Measurements from ENCODE around the gene CHRNE.

Gene CHRNE

GRCh38 chr17:4901648-4902344 is 1.1 kb downstream of the CHRNE start:
- DNase-seq = no peak

- DNase-seq = no peak
These were observed 1.7 kb downstream of the CHRNE start for GRCh38 chr17:4901108-4901647.

GRCh38 chr17:4900231-4901107 is 2.4 kb downstream of the CHRNE start:
- peak in 2 of 4 experiments; percentile 16 to 36 for DNase-seq

DNA sequence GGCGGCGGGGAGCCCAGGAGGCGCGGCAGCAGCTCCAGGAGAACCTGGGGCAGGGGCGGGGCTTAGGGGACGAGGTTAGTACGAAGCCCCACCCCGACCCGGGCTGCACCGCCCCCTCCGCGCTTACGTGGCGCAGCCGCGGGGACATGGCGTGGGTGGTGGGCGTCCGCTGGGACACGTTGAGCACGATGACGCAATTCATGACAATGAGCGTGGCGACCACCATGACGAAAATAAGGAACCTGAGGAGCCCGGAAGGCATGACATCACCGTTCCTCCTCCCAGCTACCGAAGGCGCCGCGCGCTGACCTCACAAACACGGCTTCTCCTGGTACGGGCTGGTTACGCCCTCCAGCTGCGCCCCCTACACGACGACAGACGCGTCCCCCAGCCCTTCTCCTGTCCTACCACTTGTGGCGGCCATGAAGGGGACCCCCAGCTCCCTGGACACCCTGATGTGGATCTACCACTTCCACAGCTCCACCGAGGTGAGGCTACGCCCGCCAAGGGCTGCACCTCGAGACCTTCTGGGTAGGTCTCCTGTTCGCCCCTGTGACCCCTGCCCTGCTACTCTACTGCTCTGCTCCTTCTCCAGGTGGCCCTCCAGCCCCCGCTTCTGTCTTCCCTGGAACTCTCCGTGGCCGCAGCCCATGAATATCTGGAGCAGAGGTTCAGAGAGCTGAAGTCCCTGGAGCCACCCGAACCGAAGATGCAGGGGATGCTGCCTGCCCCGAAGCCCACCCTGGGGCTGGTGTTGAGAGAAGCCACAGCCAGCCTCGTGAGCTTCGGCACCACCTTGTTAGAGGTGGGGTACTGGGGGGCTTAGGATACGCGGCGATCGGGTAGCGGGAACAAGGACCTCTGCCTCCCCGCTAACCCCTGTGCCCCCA is 3.3 kb downstream of the CHRNE start, which contains the start of gene C17orf107:
Gene C17orf107 (plus strand): TSS at position 196 of the 890 bp plus-strand sequence. CDS start 227 bp downstream, at position 423.
- DNase-seq = peak; percentile 72 to 86 (median 81)

DNA sequence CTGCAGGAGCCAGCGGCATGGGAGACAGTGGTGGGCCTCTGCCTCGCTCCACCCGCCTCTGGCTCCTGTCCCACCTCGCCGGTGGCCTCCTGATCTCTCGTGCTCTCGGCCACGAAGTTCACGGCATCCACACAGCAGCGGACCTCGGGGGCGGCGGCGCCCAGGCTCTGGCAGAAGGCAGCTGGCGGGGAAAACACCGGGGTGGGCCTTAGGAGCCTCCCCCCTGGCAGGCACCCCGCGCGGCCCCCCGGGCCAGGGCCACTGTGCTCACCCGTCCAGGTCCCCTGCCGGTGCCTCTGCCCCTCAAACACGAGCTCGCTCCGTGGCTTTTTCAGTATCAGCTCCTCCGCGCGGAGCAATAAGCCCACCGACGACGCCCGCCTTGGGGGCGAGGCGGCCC is 4.0 kb downstream of the CHRNE start:
- DNase-seq = no peak

- DNase-seq = no peak
These were observed 4.5 kb downstream of the CHRNE start for GRCh38 chr17:4898351-4898750.

- DNase-seq = no peak
These were observed 5.1 kb downstream of the CHRNE start for GRCh38 chr17:4897785-4898184.

DNA sequence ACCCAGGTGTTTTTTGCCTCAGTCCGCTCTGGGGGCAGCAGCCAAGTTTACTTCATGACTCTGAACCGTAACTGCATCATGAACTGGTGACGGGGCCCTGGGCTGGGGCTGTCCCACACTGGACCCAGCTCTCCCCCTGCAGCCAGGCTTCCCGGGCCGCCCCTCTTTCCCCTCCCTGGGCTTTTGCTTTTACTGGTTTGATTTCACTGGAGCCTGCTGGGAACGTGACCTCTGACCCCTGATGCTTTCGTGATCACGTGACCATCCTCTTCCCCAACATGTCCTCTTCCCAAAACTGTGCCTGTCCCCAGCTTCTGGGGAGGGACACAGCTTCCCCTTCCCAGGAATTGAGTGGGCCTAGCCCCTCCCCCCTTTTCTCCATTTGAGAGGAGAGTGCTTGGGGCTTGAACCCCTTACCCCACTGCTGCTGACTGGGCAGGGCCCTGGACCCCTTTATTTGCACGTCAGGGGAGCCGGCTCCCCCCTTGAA is 5.7 kb downstream of the CHRNE start:
- DNase-seq = no peak

DNA sequence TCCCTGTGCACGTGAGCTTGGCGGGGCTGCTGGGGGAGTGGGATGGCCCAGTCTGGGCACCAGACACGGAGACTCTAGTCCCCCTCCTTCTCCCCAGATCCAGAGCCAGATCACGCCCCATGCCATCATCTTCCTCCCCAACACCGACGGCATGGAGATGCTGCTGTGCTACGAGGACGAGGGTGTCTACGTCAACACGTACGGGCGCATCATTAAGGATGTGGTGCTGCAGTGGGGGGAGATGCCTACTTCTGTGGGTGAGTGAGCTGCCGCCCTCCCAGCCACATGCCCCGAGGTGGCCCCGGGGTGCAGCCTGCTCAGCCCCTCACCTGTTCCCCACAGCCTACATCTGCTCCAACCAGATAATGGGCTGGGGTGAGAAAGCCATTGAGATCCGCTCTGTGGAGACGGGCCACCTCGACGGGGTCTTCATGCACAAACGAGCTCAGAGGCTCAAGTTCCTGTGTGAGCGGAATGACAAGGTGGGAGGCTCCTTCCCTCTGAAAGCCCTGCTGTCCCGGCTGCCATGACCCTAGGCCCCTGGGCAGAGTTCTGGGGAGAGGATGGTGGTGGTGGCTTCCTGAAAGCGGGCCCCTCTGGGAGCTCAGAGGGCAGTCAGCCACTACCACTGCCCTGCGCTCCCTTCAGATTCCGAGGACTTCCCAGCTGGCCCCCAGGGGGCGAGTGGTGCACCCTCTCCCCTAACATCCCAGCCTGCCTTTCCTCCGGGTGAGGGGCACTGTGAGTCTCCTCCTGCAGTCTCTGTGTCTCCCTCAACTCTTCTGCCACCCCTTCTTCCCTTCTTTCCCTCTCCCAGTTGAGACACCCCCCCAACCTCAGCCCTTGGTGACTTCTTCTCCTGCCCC is 6.3 kb downstream of the CHRNE start:
- DNase-seq = no peak

GRCh38 chr17:4895657-4896331 is 7.1 kb downstream of the CHRNE start:
- DNase-seq = no peak

DNA sequence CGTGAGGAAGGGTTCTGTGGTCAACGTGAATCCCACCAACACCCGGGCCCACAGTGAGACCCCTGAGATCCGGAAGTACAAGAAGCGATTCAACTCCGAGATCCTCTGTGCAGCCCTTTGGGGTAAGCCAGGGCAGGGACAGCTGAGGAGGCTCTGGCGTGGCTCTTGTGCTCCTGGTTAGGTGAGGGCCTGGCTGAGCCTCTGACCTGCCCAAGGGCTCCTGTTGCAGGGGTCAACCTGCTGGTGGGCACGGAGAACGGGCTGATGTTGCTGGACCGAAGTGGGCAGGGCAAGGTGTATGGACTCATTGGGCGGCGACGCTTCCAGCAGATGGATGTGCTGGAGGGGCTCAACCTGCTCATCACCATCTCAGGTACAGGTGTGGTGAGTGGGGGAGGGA is 7.8 kb downstream of the CHRNE start:
- DNase-seq = no peak

GRCh38 chr17:4893721-4894560 is 9.0 kb downstream of the CHRNE start:
- no peak for DNase-seq

DNA sequence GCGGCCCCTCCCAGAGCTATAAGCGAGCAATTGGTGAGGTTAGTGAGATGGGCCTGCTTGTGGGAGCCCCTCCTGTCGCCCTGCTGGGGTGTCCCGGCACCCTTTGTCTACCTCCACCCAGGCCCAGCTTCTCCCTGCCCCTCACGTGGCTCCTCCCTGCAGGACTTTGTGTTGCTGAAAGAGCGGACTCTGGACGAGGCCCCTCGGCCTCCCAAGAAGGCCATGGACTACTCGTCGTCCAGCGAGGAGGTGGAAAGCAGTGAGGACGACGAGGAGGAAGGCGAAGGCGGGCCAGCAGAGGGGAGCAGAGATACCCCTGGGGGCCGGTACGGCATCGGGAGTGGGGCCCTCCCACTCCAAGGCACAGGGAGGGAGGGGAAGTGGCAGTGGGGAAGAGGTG is 9.6 kb downstream of the CHRNE start:
- no peak for DNase-seq

GRCh38 chr17:4892499-4893221 is 10.2 kb downstream of the CHRNE start:
- no peak for DNase-seq

- DNase-seq = no peak
These were observed 11.2 kb downstream of the CHRNE start for GRCh38 chr17:4891411-4892410.

DNA sequence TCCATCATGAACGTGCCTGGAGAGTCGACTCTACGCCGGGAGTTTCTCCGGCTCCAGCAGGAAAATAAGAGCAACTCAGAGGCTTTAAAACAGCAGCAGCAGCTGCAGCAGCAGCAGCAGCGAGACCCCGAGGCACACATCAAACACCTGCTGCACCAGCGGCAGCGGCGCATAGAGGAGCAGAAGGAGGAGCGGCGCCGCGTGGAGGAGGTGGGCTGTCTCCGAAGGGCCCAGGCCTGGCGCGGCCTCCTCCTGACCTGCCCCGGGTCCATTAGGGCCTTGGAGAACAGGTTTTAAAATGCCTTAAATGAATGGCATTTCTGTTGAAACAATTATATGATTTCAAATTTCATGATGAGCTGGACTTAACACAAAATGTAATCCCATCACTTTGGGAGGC is 15.3 kb downstream of the CHRNE start:
- no peak for DNase-seq

DNA sequence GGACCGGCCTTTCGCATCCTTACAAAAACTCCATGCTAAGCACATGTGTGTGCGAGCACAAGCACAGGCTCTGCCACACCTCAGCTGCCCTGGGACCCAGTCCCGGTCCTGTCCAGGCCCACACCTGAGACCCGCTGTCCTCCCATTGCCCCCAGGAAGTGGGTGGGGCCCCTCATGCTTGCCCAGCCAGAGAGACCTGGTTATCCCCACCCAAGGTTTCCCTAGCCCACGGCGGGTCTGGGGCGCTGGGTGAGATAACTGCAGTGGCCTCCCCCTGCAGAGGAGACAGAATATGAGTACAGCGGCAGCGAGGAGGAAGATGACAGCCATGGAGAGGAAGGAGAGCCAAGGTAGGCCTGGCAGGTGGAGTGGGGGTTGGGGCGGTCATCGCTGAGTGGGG is 16.1 kb downstream of the CHRNE start:
- no peak for DNase-seq

- no peak for DNase-seq
These were observed 18.4 kb downstream of the CHRNE start for GRCh38 chr17:4884489-4884888.
